GM21717 (cell line): Measurements from ENCODE around the gene OR6B1.
"Not testable (repeated sequence)": the region's sequence is repeated elsewhere in the genome, so short reads cannot be mapped to it uniquely, and the experiment has no call there.

Experiments used
- ATAC-seq: cut with Tn5 transposase; IDR thresholded peaks from one replicate; pipeline ENCODE4 v1.9.1; 2021; ENCODE audit warnings: mild to moderate bottlenecking, moderate library complexity; ENCODE audit not compliant: unreplicated experiment

Gene OR6B1

GRCh38 chr7:144037414-144038035, 37.4 kb downstream of the OR6B1 start:
- ATAC-seq: no peak

GRCh38 chr7:144038887-144039286, 38.8 kb downstream of the OR6B1 start:
- ATAC-seq: no peak

- no peak for ATAC-seq
Observed at GRCh38 chr7:144048648-144049047, 48.5 kb downstream of the OR6B1 start, which contains the start of gene OR2A5. Gene OR2A5, plus strand, starts transcription at chr7:144048948. Its CDS starts 1,454 bp downstream, at chr7:144050402.

GRCh38 chr7:144049491-144049890, 49.4 kb downstream of the OR6B1 start:
- ATAC-seq: no peak

- ATAC-seq: no peak
Observed at GRCh38 chr7:144050093-144050492, 50.0 kb downstream of the OR6B1 start.

GRCh38 chr7:144050884-144051283, 50.8 kb downstream of the OR6B1 start:
- ATAC-seq: not testable (repeated sequence)

GRCh38 chr7:144057954-144058353, 57.8 kb downstream of the OR6B1 start:
- ATAC-seq: no peak
